GM18868 (cell line): ENCODE data around the gene HIGD1A.

Source experiments
- ATAC-seq: cut with Tn5 transposase; IDR thresholded peaks from one replicate; pipeline ENCODE4 v1.9.1; 2021; ENCODE audit warnings: mild to moderate bottlenecking, moderate library complexity; ENCODE audit not compliant: unreplicated experiment

Gene HIGD1A

DNA sequence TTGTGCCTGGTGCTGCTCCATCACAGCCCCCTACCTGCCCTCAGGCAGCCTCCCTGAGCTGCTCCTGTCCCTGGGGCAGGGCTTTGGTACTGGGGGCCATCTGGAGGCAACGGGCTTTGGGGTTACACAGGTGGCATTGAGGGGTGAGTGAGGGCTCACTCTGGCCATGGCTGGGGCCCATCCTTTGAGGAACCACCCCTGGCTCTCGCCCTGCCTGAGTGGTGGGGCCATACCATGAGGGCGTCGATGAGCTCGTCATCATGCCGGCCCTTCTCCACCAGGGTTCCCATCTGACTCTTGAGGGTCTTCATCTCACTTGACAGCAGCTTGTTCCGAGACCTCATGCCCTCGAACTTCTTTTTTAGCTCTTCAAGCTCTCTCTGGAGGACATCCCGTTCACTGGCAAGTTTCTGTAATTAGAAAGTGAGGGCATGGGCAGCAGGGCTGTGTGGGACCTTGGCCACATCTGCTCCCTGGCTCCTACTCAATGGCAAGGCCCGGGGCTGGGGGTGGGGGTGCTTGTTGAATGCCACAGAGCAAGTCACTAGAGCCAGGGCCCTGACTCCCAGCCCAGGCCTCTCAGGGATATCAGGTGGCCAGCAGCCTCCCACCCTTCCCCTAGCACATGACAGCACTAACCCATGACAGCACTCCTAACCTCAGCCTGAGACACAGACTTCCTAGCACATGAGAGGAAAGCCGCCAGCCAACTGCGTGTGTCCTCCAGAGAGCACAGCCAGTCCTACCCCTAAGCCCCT, 64.7 kb downstream of the HIGD1A start:
- no peak for ATAC-seq

DNA sequence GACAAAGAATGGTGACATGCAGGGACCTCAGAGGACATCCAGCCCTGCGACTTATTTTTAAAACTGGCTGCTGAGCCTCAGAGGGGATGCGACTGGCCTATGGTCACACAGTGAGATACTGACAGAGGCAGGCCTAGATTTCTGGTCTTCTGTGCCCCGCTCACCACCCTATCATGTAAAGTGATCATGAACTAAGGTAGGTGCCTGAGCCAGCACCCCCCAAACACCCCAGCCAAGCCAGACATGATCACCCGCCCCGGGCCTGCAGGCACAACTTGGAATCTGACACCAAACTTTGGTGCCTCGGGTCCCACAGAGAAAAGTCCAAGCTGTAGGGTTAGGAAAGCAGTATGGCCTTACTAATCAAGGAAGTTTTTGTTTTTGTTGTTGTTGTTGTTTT, 67.8 kb downstream of the HIGD1A start:
- no peak for ATAC-seq

GRCh38 chr3:42736081-42736480, 68.2 kb downstream of the HIGD1A start:
- no peak for ATAC-seq

DNA sequence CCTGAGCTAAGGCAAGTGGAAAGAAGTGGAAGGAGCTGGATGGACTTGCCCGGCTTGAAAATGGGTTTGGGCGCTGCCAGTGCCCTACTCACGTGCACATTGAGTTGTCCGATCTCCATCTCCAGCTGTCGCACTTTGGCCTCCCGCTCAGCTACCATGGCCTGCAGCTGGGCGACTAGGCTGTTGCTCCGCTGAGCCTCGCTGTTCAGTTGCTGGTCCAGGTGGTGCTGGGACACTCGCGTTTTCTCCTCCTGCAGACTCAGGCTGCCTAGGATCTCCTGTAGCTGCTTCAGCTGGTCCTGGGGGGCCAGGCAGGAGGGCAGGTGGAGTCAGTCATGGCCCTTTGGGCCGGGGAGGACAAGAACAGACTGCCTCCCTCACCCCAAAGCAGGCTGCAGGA, 68.7 kb downstream of the HIGD1A start:
- ATAC-seq: no peak

- ATAC-seq: no peak
Measured at GRCh38 chr3:42735019-42735418, 69.3 kb downstream of the HIGD1A start.

DNA sequence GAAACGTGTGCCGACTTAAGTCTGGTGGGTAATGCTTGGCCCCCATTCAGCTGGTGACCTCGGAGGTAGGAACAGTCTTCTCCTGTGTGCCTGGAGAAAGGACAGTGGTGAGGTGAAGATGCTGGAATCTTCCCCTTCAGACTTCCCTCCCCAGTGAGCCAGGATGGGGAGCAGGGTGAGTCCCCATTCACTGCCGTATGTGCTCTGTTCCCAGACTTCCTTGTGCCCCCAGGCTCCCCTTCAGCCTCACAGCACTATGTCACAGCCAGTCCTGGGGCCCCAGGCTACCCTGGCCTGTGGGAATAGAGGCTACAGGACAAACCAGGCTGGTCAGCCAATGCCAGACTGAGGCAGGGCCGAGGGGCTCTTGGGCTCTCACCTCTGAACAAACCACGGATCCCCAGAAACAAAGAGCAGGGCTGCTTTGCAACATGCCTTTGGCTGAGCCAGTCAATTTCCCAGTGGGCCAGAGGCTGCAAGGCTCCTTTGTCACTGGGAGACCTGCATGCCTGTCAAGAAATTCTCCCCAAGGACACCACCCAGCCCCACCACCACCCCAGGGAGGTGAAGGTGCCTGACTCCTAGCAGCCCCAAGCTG, 69.9 kb downstream of the HIGD1A start:
- ATAC-seq: no peak

GRCh38 chr3:42733501-42734262, 70.6 kb downstream of the HIGD1A start:
- no peak for ATAC-seq
